Jurkat, Clone E6-1 (cell line): ENCODE results near the gene CDH1.

Source experiments
- DNase-seq: peaks from one replicate; pipeline ENCODE4 v3.0.0-alpha.2; 2011; ENCODE audit warnings: low read depth, low spot score
- H3K4me3 ChIP-seq: 2 replicates; pipeline ENCODE4 v1.5.1; 2011; ENCODE audit warnings: mild to moderate bottlenecking, low read length, control low read depth, moderate library complexity

CDH1 gene

DNA sequence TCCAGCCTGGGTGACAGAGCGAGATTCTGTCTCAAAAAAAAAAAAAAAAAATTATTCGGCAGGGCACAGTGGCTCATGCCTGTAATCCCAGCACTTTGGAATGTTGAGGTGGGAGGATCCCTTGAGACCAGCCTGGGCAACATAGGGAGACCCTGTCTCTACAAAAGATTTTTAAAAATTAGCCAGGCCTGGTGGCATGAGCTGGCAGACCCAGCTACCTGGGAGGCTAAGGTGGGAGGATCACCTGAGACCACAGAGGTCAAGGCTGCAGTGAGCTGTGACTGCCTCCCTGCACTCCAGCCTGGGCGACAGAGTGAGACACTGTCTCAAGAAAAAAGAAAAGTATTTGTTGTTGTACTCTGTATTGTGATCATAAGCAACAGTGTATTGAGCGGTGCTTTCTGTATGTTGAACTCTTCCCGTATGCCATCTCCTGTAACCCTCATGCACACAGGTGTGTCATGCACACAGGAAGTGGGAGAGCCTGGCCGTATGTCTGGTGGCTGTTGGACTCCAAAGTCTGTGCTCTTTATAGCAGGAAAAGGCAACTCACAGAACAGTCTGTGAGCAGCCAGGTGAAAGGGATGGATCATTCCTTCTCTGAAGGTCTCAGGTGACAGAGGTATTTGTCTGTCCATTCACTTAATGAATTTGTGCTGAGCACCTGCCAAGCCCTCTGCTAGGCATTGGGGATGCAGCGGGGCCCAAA lies 17.1 kb downstream of the CDH1 start:
- no peak overlapping the region for H3K4me3 ChIP-seq
- no peak for DNase-seq

DNA sequence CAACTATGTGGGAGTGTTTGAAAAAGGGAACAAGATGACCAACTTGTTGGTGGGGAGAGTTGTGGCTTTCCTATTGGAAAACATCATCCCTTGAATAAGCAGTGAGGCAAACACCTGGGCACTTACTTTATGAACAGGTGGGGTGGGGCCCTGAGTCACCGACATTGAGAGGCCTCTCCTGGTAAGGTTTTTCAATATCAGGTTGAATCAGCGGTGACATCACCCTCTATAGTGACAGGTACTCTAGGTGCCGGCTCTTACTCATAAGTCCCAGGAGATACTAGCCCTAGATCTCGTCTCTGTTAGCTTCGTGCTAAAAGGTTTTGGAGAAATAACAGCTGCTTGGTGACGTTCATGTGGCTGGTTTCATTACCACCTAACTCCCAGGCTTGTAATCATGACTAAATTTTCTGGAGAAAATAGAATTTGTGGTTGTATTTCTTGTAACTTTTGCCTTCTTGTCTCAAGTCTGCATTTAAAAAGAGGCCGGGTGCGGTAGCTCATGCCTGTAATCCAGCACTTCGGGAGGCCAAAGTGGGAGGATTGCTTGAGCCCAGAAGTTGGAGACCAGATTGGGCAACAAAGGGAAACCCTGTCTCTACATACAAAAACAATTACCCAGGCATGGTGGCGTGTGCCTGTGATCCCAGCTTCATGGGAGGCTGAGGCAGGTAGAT lies 19.3 kb downstream of the CDH1 start:
- no peak overlapping the region for H3K4me3 ChIP-seq

DNA sequence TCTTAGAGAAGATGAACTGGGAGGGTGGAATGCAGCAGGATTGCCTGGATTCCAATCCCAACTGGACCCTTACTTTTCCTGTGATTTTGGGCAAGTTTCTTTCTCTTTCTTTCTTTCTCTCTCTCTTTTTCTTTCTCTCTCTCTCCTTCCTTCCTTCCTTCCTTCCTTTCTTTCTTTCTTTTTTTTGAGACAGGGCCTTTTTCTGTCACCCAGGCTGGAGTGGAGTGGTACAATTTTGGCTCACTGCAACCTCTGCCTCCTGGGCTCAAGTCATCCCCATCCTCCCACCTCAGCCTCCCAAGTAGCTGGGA lies 20.5 kb downstream of the CDH1 start:
- no peak overlapping the region for H3K4me3 ChIP-seq
- DNase-seq: no peak

More for the DNA sequence above, 19.3 kb downstream of the CDH1 start:
- no peak for DNase-seq

DNA sequence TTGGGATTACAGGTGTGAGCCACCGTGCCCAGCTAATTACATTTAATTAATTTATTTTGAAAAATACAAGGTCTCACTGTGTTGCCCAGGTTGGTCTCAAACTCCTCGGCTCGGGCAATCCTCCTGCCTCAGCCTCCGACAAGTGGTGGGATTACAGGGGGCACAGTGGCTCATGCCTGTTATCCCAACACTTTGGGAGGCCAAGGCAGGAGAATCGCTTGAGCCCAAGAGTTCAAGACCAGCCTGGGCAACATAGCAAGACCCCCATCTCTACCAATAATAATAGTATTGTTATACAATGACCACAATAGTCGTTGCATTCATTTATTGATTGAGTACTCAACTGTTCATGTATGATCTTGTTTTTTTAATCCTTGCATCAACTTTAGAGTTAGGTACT lies 22.0 kb downstream of the CDH1 start:
- no peak overlapping the region for H3K4me3 ChIP-seq
- DNase-seq: no peak

- no peak overlapping the region for H3K4me3 ChIP-seq
- no peak for DNase-seq
These were observed 23.7 kb downstream of the CDH1 start for GRCh38 chr16:68760671-68761275.

- H3K4me3 ChIP-seq: no peak overlapping the region
- no peak for DNase-seq
These were observed 26.1 kb downstream of the CDH1 start for GRCh38 chr16:68762996-68763756.

- no peak overlapping the region for H3K4me3 ChIP-seq
- DNase-seq: no peak
These were observed 27.8 kb downstream of the CDH1 start for GRCh38 chr16:68764862-68765261.

GRCh38 chr16:68767581-68767980 lies 30.5 kb downstream of the CDH1 start:
- H3K4me3 ChIP-seq: no peak overlapping the region
- DNase-seq: no peak

GRCh38 chr16:68768175-68768574 lies 31.1 kb downstream of the CDH1 start:
- no peak overlapping the region for H3K4me3 ChIP-seq
- no peak for DNase-seq

- no peak overlapping the region for H3K4me3 ChIP-seq
- DNase-seq: no peak
These were observed 31.7 kb downstream of the CDH1 start for GRCh38 chr16:68768771-68769170.

DNA sequence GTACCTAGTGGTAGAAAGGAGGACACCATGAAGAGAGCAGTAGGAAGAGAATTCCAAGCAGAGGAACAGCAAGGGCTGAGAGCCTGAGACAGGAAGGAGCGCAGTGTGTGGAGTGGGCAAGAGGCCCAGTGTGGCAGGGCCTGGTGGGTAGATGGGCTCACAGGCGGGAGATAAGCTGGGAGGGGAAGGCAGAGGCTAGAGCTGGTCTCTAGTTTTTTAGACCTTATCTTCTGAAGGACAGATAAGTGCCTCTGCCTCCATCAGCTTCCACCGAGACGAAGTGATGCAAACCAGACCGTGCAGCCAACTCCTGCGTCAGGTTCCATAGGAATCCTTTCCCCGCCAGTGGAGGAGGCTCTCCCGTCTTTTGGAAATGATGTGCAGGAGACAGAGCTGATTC lies 33.6 kb downstream of the CDH1 start:
- H3K4me3 ChIP-seq: no peak overlapping the region
- no peak for DNase-seq

DNA sequence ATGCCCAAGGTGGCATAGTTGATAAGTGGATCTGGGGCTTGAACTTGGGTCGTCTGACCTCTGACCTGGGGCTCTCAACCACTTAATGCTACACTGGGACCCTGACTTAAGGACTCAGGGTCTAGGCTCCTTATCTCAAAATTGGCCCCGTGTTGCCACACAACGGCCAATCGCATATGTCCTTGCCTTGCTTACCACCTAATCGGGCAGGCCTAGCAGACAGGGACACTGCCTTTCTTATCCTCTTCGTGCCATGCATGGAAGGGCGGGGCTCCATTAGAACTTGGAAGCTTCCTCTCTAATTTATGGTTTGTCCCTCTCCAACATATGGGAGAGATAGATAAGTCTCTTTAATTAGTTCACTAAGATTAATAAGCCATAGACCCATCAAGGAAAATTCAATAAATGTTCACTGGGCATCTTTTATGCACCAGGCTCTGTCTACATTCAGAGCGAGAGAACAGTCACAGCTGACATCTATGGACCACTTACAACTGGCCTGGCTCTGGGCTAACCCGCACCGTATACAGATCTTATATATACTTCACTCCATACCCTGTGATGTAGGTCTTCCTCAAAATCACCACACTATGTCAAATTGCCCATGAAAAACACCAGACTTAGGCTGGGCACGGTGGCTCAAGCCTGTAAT lies 35.1 kb downstream of the CDH1 start:
- no peak overlapping the region for H3K4me3 ChIP-seq
- DNase-seq: no peak

DNA sequence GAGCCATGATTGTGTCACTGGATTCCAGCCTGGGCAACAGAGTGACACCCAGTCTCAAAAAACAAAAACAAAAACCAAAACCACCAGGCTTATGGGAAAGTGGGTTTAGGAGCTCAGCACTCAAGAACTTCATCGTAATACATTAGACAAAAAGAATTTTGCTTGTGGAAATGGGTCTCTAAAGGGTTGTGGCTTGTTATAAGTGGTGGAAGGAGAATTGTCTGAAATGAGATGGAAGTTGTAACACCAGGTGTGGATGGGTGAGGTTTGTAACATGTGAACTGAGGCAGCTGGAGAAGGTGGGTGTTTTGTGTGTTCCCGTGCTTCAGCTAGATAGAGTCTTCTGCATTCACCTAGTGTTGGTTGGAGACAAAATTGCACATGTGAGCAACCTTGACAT lies 35.8 kb downstream of the CDH1 start:
- H3K4me3 ChIP-seq: no peak overlapping the region
- no peak for DNase-seq

GRCh38 chr16:68774982-68775634 lies 38.0 kb downstream of the CDH1 start:
- DNase-seq: no peak
- H3K4me3 ChIP-seq: no peak overlapping the region

DNA sequence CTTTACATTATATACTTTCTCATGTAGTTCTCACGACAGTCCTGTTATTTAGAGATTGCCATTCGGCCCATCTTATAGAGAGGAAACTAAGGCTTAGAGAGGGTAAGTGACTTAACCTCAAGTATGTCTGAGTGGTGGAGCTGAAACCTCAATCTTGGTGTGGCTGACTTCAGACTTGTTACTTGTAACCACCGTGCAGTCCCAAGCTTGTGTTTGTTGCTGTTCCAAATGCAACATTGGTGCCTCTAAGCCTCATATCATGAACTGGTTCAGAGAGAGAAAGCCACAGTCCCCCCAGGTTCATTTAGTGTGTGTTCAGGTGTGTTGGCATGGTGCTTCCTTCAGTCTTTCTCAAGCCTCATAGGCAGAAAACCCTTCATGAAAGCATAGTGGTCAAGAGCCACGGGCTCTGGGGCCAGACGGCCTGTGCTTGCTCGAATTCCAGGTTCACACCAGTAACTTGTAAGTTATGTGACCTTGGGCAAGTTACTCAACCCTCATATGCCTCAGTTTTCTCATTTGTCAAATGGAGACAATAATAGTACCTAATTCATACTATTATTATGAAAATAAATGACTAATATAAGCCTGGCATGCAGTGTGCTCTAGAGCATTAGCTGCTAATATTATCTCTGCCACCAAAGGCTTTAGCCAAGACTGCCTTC lies 39.9 kb downstream of the CDH1 start:
- DNase-seq: peak; percentile 70
- no peak overlapping the region for H3K4me3 ChIP-seq

DNA sequence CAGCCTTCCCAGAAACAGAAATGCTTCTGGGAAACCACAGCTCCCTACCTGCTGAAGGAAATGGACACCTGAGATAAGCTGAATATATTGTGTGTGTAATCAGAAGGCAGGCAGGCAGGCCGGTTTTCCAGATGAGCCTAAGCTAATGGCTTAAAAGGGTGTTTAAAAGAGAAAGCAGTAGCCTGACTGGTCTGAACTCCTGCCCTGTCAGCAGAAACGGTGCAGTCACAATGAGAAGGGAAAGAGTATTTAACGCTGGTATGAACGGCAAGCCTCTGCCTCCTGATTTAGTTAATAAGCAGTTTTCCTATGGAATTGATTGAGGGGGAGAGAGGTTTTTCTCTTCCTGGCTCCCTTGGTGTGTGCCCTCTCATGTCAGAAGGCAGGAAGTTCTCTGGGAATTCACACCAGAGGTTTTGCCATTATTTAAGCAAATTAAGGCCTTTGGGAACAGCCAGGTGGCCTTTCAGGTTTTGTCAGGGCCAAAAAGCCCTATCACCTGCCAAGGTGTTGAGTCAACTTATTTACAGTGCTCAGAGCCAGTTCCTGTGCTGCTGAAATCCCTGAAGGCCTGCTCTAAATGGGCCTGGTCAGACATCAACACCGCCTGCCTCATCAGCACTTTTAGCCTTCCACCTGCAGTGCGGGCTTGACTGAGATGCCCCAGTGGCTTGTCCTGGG lies 41.6 kb downstream of the CDH1 start:
- DNase-seq: no peak
- no peak overlapping the region for H3K4me3 ChIP-seq

DNA sequence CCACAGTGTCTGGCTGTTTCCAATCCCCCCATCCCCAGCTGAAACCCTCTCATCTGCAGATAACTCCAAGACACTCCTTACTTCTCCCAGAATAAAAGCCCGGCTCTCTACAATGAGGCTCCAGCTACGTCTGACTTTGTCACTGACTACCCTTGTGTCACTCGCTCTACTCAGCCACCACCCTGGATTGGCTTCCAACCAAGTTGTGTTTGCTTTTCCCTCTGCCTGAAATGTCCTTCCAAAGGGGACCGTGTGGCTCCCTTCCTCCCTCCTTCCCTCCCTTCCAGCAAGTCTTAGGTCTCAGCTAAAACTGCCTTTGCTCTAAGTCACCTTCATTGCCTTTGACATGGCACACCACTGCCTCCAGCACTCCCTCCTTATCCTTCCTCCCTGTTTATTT lies 42.8 kb downstream of the CDH1 start:
- H3K4me3 ChIP-seq: no peak overlapping the region
- DNase-seq: no peak

GRCh38 chr16:68781784-68782183 lies 44.7 kb downstream of the CDH1 start:
- H3K4me3 ChIP-seq: no peak overlapping the region
- no peak for DNase-seq
